KOPT-K1 (cell line): ENCODE results near the gene DLX1.

ENCODE experiments used
- H3K27ac ChIP-seq: fragments of 200-600 bp; sonication (generic); 2 replicates; pipeline ENCODE4 v1.5.1; 2016; ENCODE audit warnings: antibody characterized with exemption, mild to moderate bottlenecking, low read depth, low read length; ENCODE audit not compliant: poor library complexity, severe bottlenecking
- H3K36me3 ChIP-seq: fragments of 200-600 bp; sonication (generic); 2 replicates; pipeline ENCODE4 v1.5.1; 2017; ENCODE audit warnings: antibody characterized with exemption, mild to moderate bottlenecking, low read length, moderate library complexity; ENCODE audit not compliant: insufficient read depth
- H3K9me3 ChIP-seq: fragments of 200-600 bp; sonication (generic); 2 replicates; pipeline ENCODE4 v1.5.1; 2017; ENCODE audit warnings: antibody characterized with exemption, low read length, mild to moderate bottlenecking; ENCODE audit not compliant: insufficient read depth, poor library complexity, severe bottlenecking

The DLX1 gene

GRCh38 chr2:172079838-172080640 is 5.3 kb upstream of the DLX1 start:
- H3K27ac ChIP-seq = no peak overlapping the region

DNA sequence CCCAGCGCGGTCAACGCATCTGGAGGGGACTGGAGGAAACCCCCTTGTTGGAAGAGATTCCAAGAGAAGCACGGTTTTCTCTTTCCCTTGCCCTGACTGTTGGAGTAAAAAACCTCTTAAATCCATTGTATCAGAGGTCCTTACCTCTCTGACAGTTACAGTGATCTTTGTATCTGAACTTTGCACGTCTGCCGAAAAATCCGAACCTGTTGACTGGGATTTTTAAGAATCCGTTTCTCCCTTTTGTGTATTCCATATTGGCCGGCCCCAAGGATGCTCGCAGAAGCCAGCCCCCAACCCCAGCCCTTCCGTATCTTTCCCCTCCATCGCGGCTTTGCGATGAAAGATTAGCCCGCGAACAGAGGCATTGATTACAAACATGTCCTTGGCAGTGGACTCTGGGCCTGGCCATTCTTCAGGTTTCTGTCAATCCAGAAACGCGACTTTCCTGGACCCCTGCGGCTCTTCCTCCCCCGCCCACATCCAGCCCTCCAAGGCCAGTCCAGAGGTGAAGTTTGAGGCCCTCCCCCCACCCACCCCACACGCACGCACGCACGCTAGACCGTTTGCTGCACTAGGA is 4.6 kb upstream of the DLX1 start:
- no peak overlapping the region for H3K27ac ChIP-seq
- H3K36me3 ChIP-seq = no peaks in the 10 kb centered on the region
- H3K9me3 ChIP-seq = no peaks in the 10 kb centered on the region

More at GRCh38 chr2:172079838-172080640, 5.3 kb upstream of the DLX1 start:
- H3K9me3 ChIP-seq = no peaks in the 10 kb centered on the region
- H3K36me3 ChIP-seq = no peaks in the 10 kb centered on the region

DNA sequence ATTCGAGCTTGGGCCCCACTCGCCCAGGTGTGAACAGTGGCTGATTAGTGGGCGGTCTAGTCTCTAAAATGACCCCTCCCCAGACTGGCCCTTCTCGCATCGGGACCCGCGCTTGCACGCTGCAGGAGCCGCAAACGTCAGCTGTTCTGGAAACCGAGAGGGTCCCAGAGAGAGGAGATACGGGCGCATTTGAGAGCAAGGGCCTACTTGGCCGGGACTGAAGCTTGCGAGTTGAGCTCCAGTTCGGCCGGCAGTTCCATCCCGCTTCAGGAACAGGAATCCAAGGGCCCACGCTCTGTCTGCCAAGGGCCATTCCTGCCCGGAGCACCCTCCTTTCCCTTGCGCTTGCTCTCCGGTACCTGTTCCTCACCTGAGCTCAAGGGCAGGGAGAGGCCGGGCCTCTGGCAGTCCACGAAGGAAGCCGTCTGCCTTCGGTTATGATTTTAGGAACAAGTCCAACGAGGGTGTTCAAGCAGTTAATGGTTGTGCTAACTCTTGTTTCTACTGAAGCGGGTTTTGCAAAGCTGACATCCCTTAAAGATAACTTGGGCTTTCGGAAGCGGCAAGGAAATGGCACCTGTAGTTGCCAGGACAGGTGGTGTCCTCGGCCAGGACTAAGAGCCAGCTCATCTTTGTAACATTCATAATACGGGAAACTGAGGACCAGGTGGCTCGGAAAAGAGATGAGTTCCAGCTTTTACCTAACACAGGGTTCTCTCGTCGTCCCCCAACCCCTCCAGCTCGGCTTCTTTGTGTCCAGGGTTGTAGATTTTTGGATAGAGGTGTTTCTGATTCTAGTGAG is 3.9 kb upstream of the DLX1 start:
- Histone ChIP-seq H3K36me3 (no peaks in the 10 kb centered on the region), H3K9me3 (no peaks in the 10 kb centered on the region), H3K27ac (no peak overlapping the region)

DNA sequence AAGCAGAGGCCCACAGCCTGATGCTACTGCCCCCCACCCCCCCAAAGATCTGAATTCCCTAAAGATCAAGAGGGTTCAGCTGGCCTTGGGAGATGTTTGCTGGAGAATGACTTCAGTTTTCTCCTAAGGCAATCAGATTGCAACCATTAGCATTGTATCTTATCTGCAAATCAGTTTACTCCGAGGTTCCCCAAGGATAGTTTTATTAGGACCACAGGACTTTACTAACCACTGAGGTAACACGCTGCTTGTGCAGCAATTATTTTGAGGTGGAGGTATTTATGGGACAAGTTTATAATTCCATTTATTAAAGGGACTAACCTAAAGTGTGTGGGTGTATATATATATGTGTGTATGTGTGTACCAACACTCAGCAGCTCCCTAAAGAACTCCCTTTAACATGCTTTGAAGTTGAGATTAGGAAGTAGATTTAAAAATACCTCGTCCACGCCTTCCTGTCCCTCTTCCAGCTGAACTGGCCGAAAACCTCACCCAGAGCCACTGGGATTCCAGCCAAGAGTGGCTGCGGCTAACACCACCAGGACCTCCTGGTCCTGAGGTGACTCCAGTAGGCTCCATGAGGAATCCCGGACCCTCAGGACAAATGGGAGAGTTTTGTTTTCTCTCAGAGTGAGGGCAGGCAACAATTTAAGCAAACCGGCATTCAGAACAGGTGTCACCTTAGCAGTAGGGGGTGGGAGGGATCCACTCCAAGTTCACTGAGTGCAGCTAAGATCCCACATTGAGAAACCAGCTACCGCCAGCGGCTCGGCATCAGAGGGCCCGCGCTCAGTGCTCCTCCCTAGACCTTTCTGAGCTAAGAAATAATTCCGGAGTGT is 3.0 kb upstream of the DLX1 start:
- no peaks in the 10 kb centered on the region for H3K9me3 ChIP-seq

DNA sequence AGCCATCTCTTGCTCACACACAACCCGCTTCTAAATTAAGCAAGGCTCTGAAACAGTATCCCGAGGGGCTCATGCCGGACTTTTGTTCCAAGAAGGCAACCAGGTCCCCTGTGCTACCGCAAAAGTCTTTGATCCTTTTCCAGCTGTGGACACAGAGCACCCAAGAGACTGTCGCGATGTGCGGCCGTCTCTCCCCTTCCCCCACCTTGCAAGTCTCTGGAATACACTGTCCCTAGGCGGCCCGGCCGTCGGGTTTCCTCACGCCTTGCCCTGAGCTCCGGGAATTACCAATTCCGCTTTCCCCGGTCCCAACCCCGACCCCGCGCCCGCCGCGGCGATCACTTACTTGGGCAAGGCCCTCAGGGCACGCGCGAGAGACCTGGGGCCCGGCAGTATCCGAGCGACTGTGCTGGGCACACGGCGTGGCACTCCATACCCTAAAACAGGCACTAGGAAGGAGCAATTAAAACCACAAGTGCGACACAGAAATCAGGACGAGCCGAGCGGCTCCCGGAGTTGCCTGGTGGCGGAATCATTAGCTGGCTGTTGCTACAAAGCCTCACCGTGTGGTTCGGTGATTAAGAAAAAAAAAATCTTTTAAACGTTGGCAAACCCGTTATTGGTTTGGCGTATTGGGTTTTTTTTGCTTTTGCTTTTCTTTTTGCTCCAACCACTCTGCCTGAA is 2.2 kb upstream of the DLX1 start:
- Histone ChIP-seq H3K27ac (no peak overlapping the region), H3K36me3 (no peaks in the 10 kb centered on the region), H3K9me3 (no peaks in the 10 kb centered on the region)

More for the DNA sequence above, 3.0 kb upstream of the DLX1 start:
- no peaks in the 10 kb centered on the region for H3K36me3 ChIP-seq
- no peak overlapping the region for H3K27ac ChIP-seq

DNA sequence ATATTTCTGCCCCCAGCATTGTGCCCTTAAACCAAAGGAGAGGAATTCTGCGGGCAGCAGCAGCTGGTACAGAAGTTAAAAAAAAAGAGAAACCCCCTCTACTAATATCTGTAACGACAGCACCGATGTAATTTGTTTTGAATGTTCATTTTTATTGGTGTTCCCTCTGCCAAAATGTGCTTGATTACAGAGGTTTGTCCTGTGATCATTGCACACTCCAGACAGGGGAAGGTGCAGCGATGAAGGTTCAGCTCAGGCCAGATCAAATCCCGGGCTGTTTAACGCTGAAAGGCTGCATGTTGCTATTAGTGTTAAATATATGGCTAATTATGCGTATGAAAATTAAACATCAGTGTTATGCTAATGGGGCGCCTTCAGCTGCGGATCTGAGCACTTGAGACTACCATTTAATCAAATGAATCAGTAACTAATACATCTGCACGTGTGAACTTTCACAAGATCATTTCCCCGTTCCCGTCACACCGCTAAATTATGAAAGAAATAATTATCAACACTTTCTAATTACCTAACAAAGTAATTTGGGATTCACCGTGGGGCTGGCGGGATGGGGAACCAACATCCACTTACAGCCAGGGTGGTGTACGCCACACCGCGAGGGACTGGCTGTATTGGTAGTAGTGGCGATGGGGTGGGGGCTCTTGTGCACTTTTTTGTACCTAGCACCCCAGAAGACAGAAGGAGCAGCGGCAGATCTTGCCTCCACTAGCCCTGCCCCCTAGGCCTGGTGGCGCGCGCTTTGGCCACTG is 1.5 kb upstream of the DLX1 start:
- H3K36me3 ChIP-seq = no peaks in the 10 kb centered on the region
- no peak overlapping the region for H3K27ac ChIP-seq
- H3K9me3 ChIP-seq = no peaks in the 10 kb centered on the region

DNA sequence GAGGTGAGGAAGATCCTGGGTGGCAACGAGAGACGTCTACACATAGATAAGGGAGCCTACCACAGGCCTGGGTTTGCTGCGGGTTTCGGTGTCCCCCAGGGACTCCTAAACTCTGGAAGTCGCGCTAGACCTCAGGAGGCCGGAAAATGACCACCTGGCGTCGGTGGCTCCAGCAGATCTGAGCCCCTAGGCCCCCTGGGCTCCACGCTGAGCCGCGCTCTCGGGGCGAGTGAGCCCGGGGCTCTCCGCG is 987 bp upstream of the DLX1 start:
- no peaks in the 10 kb centered on the region for H3K36me3 ChIP-seq
- no peak overlapping the region for H3K27ac ChIP-seq
- no peaks in the 10 kb centered on the region for H3K9me3 ChIP-seq

- H3K27ac ChIP-seq = no peak overlapping the region
- H3K36me3 ChIP-seq = no peaks in the 10 kb centered on the region
- no peaks in the 10 kb centered on the region for H3K9me3 ChIP-seq
Observed at GRCh38 chr2:172084645-172085459, 455 bp upstream of the DLX1 start.

GRCh38 chr2:172086241-172087206 is 1.2 kb downstream of the DLX1 start:
- no peaks in the 10 kb centered on the region for H3K9me3 ChIP-seq
- H3K27ac ChIP-seq = no peak overlapping the region
- H3K36me3 ChIP-seq = no peaks in the 10 kb centered on the region

DNA sequence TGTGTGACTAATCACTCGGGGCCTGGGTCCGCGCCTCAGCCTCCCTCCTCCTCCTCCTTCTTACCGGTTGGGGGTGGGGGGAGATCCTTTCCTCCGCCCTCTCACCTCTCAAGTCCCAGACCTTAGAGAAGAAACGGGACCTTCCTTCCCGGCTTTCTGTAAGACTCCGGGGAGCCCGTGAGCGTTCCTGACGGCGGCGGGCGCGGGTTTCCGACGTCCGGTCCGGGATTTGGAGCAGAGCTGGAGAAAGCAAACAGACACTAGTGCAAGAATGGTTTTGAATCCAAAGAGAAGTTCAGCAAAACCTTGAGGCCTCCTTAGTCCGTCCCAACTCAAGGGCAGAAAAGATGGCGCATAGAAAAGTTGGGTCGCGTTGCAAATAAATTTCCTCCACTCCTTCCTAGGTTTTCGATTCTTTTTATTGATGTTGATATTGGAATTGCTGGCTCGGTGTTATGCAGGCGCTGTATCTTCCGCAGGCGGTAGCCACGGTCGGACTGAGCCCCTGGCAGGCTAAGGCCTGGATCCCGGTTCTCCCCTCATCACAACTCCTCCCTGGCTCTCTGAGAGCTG is 2.0 kb downstream of the DLX1 start:
- Histone ChIP-seq H3K36me3 (no peaks in the 10 kb centered on the region), H3K9me3 (no peaks in the 10 kb centered on the region), H3K27ac (no peak overlapping the region)

DNA sequence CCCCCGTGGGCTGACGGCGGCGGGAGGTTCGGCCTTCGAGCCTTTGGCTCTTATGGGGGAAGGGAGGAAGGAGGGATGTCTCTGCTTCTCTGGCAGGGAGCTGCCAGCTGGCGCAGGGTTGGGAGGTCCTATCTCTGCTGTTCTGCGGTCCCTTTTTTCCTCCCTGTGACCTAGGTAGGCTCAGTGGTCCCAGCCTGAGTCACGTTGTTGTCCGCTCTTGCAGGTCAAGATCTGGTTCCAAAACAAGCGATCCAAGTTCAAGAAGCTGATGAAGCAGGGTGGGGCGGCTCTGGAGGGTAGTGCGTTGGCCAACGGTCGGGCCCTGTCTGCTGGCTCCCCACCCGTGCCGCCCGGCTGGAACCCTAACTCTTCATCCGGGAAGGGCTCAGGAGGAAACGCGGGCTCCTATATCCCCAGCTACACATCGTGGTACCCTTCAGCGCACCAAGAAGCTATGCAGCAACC is 2.5 kb downstream of the DLX1 start:
- no peak overlapping the region for H3K27ac ChIP-seq

More for the DNA sequence above, 2.5 kb downstream of the DLX1 start:
- no peaks in the 10 kb centered on the region for H3K9me3 ChIP-seq
- no peaks in the 10 kb centered on the region for H3K36me3 ChIP-seq
